ENCODE results near the gene SSH3. TPM values are rescaled to one million over a fixed set of nuclear protein-coding genes. Genes with fewer than 3 reads are reported as not detected.

SSH3 gene
- total RNA-seq, 4 donors from 2014 or later, result 55.9 to 128 (median 99.9) TPM

GRCh38 chr11:67290801-67291200 lies 12.5 kb upstream of the SSH3 start:
- Histone ChIP-seq H3K27ac (peak overlapping the region in 3 of 4 donors; percentile 31 to 95 (median 94)), H3K4me1 (peaks cover 4 to 42% (median 33%) of the 10 kb centered on the region in 4 donors), H3K4me3 (peak overlapping the region in 1 of 4 donors; percentile 91), H3K9me3 (peaks cover 0 to 8% (median 3%) of the 10 kb centered on the region in 4 donors), H3K36me3 (peaks cover 0 to 33% (median 0%) of the 10 kb centered on the region in 3 donors), H3K27me3 (no peaks in the 10 kb centered on the region)
- no peak for TF ChIP-seq CTCF (IDR thresholded peaks at IDR 0.05)
- no peak for TF ChIP-seq POLR2A (IDR thresholded peaks at IDR 0.05)
- no peak for DNase-seq

- DNase-seq, result no peak
- TF ChIP-seq POLR2A (IDR thresholded peaks at IDR 0.05), result no peak
- TF ChIP-seq CTCF (IDR thresholded peaks at IDR 0.05), result no peak
- Histone ChIP-seq H3K36me3 (peaks cover 0 to 30% (median 0%) of the 10 kb centered on the region in 3 donors), H3K4me3 (no peak overlapping the region), H3K4me1 (peaks cover 4 to 34% (median 25%) of the 10 kb centered on the region in 4 donors), H3K27me3 (no peaks in the 10 kb centered on the region), H3K9me3 (peaks cover 0 to 9% (median 4%) of the 10 kb centered on the region in 4 donors), H3K27ac (no peak overlapping the region)
These were observed 11.6 kb upstream of the SSH3 start for GRCh38 chr11:67291481-67292381.

GRCh38 chr11:67292671-67293070 lies 10.7 kb upstream of the SSH3 start:
- peaks cover 4 to 24% (median 16%) of the 10 kb centered on the region in 4 donors for H3K4me1 ChIP-seq
- DNase-seq, result no peak
- TF ChIP-seq POLR2A (IDR thresholded peaks at IDR 0.05) (no peak), CTCF (IDR thresholded peaks at IDR 0.05) (no peak)
- peaks cover 0 to 28% (median 0%) of the 10 kb centered on the region in 3 donors for H3K36me3 ChIP-seq
- no peak overlapping the region for H3K27ac ChIP-seq
- peaks cover 0 to 9% (median 4%) of the 10 kb centered on the region in 4 donors for H3K9me3 ChIP-seq
- no peaks in the 10 kb centered on the region for H3K27me3 ChIP-seq
- no peak overlapping the region for H3K4me3 ChIP-seq

- peaks cover under 1 to 20% (median 12%) of the 10 kb centered on the region in 4 donors for H3K4me1 ChIP-seq
- no peak for DNase-seq
- H3K4me3 ChIP-seq, result no peak overlapping the region
- no peak overlapping the region for H3K27ac ChIP-seq
- TF ChIP-seq POLR2A (IDR thresholded peaks at IDR 0.05) (no peak), CTCF (IDR thresholded peaks at IDR 0.05) (no peak)
- peaks cover 0 to 9% (median 4%) of the 10 kb centered on the region in 4 donors for H3K9me3 ChIP-seq
- H3K27me3 ChIP-seq, result no peaks in the 10 kb centered on the region
- peaks cover 0 to 30% (median 0%) of the 10 kb centered on the region in 3 donors for H3K36me3 ChIP-seq
These were observed 10.2 kb upstream of the SSH3 start for GRCh38 chr11:67293090-67293489.

GRCh38 chr11:67295846-67296245 lies 7.5 kb upstream of the SSH3 start:
- no peak for DNase-seq

More at GRCh38 chr11:67295846-67296245, 7.5 kb upstream of the SSH3 start:
- Histone ChIP-seq H3K9me3 (peaks cover 0 to 9% (median 4%) of the 10 kb centered on the region in 4 donors), H3K4me1 (peaks cover 0 to 6% (median 2%) of the 10 kb centered on the region in 4 donors), H3K27ac (no peak overlapping the region), H3K36me3 (peaks cover 0 to 47% (median 0%) of the 10 kb centered on the region in 3 donors), H3K27me3 (no peaks in the 10 kb centered on the region), H3K4me3 (no peak overlapping the region)
- TF ChIP-seq CTCF (IDR thresholded peaks at IDR 0.05) (no peak), POLR2A (IDR thresholded peaks at IDR 0.05) (no peak)
